H1 (cell line): ENCODE data around the gene HIVEP3. TPM values are rescaled to one million over a fixed set of nuclear protein-coding genes. Genes with fewer than 3 reads are reported as not detected.

ENCODE experiments used
- CTCF ChIA-PET: fragments of 300-600 bp; sonication (Branson Sonifier 250); formaldehyde crosslinking; loops from one replicate; lab custom pipeline; 2021; ENCODE audit not compliant: partially characterized antibody; lab: Charles Lee
- POLR2A ChIA-PET: fragments of 300-600 bp; sonication (Branson Sonifier 250); formaldehyde crosslinking; loops from one replicate; lab custom pipeline; 2021; ENCODE audit warnings: inconsistent platforms; ENCODE audit not compliant: partially characterized antibody; lab: Charles Lee
- DNase-seq, 2 experiments: peaks; one replicate each; pipeline versions ENCODE4 v3.0.0 to v3.0.0-alpha.2; 2010 to 2022; ENCODE audit warnings: low spot score in 2 of 2, low read depth in 1 of 2, mixed read lengths in 1 of 2
- FAIRE-seq: peaks from 2 replicates; lab custom pipeline; 2011; peaks lifted over from hg19 to GRCh38; lab: Jason Lieb, UNC
- H2AFZ ChIP-seq: 2 replicates; pipeline ENCODE4 v1.8.1; 2012; ENCODE audit warnings: low read length, inconsistent platforms
- H2AK5ac ChIP-seq: 2 replicates; pipeline ENCODE4 v1.6.1; 2013; ENCODE audit warnings: low read depth, low read length
- H2BK120ac ChIP-seq: replicated peaks from 2 replicates; pipeline ENCODE3; 2013; ENCODE audit warnings: low read depth, low read length, inconsistent platforms
- H2BK12ac ChIP-seq: 2 replicates; pipeline ENCODE4 v1.6.1; 2013; ENCODE audit warnings: low read depth, low read length
- H2BK15ac ChIP-seq: 2 replicates; pipeline ENCODE4 v1.6.1; 2013; ENCODE audit warnings: low read length
- H2BK20ac ChIP-seq: 2 replicates; pipeline ENCODE4 v1.6.1; 2013; ENCODE audit warnings: low read length
- H2BK5ac ChIP-seq: 2 replicates; pipeline ENCODE4 v1.6.1; 2013; ENCODE audit warnings: low read depth, low read length
- H3K14ac ChIP-seq: 2 replicates; pipeline ENCODE4 v1.6.1; 2013; ENCODE audit warnings: inconsistent platforms; ENCODE audit not compliant: insufficient read length
- H3K18ac ChIP-seq: 2 replicates; pipeline ENCODE4 v1.6.1; 2013; ENCODE audit warnings: low read length; ENCODE audit errors: extremely low read depth
- H3K23ac ChIP-seq: 2 replicates; pipeline ENCODE4 v1.6.1; 2013; ENCODE audit warnings: inconsistent platforms; ENCODE audit not compliant: insufficient read length
- H3K23me2 ChIP-seq: 2 replicates; pipeline ENCODE4 v1.6.1; 2013; ENCODE audit warnings: low read depth, low read length
- H3K27ac ChIP-seq: 2 replicates; pipeline ENCODE4 v1.6.1; 2011; ENCODE audit warnings: low read depth, low read length, inconsistent platforms
- H3K27me3 ChIP-seq, 4 experiments: replicated peaks in 1 of 4; 1 replicate in 1 of 4; 2 replicates in 3 of 4; pipeline versions ENCODE4 v1.6.1 to v1.8.1; 2011 to 2013; ENCODE audit warnings: low read length in 3 of 4, mild to moderate bottlenecking in 3 of 4, inconsistent platforms in 2 of 4, mixed read lengths in 2 of 4, moderate library complexity in 1 of 4; ENCODE audit not compliant: control insufficient read depth in 3 of 4, insufficient read depth in 3 of 4; ENCODE audit errors: extremely low read depth in 1 of 4
- H3K36me3 ChIP-seq, 4 experiments: 2 replicates each; pipeline versions ENCODE4 v1.6.1 to v1.8.1; 2011 to 2013; ENCODE audit warnings: mild to moderate bottlenecking in 4 of 4, low read length in 3 of 4, moderate library complexity in 2 of 4, control low read depth in 1 of 4, inconsistent platforms in 1 of 4; ENCODE audit not compliant: insufficient read depth in 4 of 4, control insufficient read depth in 2 of 4
- H3K4ac ChIP-seq: replicated peaks from 2 replicates; pipeline ENCODE3; 2013; ENCODE audit warnings: low read length, low read depth, mixed read lengths, inconsistent platforms; ENCODE audit not compliant: insufficient read length
- H3K4me1 ChIP-seq, 4 experiments: replicated peaks in 1 of 4; 1 replicate in 1 of 4; 2 replicates in 3 of 4; pipeline versions ENCODE4 v1.6.1 to v1.8.1; 2011 to 2013; ENCODE audit warnings: low read length in 3 of 4, inconsistent platforms in 2 of 4, mixed read lengths in 1 of 4; ENCODE audit not compliant: insufficient read depth in 4 of 4, control insufficient read depth in 3 of 4
- H3K4me2 ChIP-seq, 2 experiments: 2 replicates each; pipeline versions ENCODE4 v1.6.1 to v1.8.1; 2011 to 2013; ENCODE audit warnings: low read depth in 2 of 2, low read length in 2 of 2, control low read depth in 1 of 2, inconsistent platforms in 1 of 2, mild to moderate bottlenecking in 1 of 2; ENCODE audit not compliant: insufficient read depth in 1 of 2
- H3K4me3 ChIP-seq, 4 experiments: fragments of 200-600, 300-600 bp in 1 of 4; sonication (generic), shearing (Covaris generic), sonication (Bioruptor Twin) in 1 of 4; 2 replicates each; pipeline versions ENCODE4 v1.5.1 to v1.8.1; 2011 to 2016; ENCODE audit warnings: low read length in 4 of 4, low read depth in 3 of 4, control low read depth in 2 of 4, inconsistent platforms in 2 of 4, mild to moderate bottlenecking in 2 of 4, mixed read lengths in 1 of 4, moderate library complexity in 1 of 4; ENCODE audit not compliant: insufficient read depth in 2 of 4; ENCODE audit errors: extremely low read depth in 1 of 4
- H3K56ac ChIP-seq: replicated peaks from 2 replicates; pipeline ENCODE3; 2013; ENCODE audit warnings: low read depth, mild to moderate bottlenecking, mixed read lengths, low read length, inconsistent platforms; ENCODE audit not compliant: insufficient read length
- H3K79me1 ChIP-seq: 2 replicates; pipeline ENCODE4 v1.6.1; 2013; ENCODE audit warnings: low read depth, low read length, control low read depth
- H3K79me2 ChIP-seq, 2 experiments: 2 replicates each; pipeline versions ENCODE4 v1.6.1 to v1.8.1; 2012 to 2013; ENCODE audit warnings: low read length in 2 of 2, mild to moderate bottlenecking in 2 of 2, inconsistent platforms in 1 of 2; ENCODE audit not compliant: insufficient read depth in 2 of 2, control insufficient read depth in 1 of 2
- H3K9ac ChIP-seq, 4 experiments: replicated peaks in 1 of 4; 1 replicate in 1 of 4; 2 replicates in 3 of 4; pipeline versions ENCODE4 v1.6.1 to v1.8.1; 2011 to 2013; ENCODE audit warnings: low read depth in 3 of 4, low read length in 3 of 4, control low read depth in 2 of 4, mild to moderate bottlenecking in 2 of 4, moderate library complexity in 2 of 4, inconsistent platforms in 1 of 4; ENCODE audit errors: extremely low read depth in 1 of 4
- H3K9me3 ChIP-seq, 2 experiments: 2 replicates each; pipeline versions ENCODE4 v1.6.1 to v1.8.1; 2012 to 2013; ENCODE audit warnings: mild to moderate bottlenecking in 2 of 2, moderate library complexity in 2 of 2, control low read depth in 1 of 2, inconsistent platforms in 1 of 2, low read depth in 1 of 2, low read length in 1 of 2, mixed read lengths in 1 of 2; ENCODE audit not compliant: insufficient read depth in 2 of 2
- H4K20me1 ChIP-seq, 2 experiments: replicated peaks in 1 of 2; 2 replicates each; pipeline versions ENCODE3 to v1.8.1; 2011 to 2013; ENCODE audit warnings: inconsistent platforms in 2 of 2, low read length in 2 of 2, mild to moderate bottlenecking in 1 of 2; ENCODE audit not compliant: insufficient read depth in 2 of 2, control insufficient read depth in 1 of 2
- H4K5ac ChIP-seq: 2 replicates; pipeline ENCODE4 v1.6.1; 2013; ENCODE audit warnings: low read length, low read depth, mixed read lengths, inconsistent platforms; ENCODE audit not compliant: insufficient read length
- H4K8ac ChIP-seq: 2 replicates; pipeline ENCODE4 v1.8.0; 2013; ENCODE audit warnings: mild to moderate bottlenecking, moderate library complexity, low read length, inconsistent platforms; ENCODE audit not compliant: insufficient read depth; ENCODE audit errors: extremely low read depth
- H4K91ac ChIP-seq: replicated peaks from 2 replicates; pipeline ENCODE3; 2013; ENCODE audit warnings: low read length, mixed read lengths, inconsistent platforms; ENCODE audit not compliant: insufficient read length
- JUND ChIP-seq: IDR thresholded peaks from 2 replicates; pipeline ENCODE4 v1.6.1; 2011; ENCODE audit warnings: mild to moderate bottlenecking, improper control_type of control experiment, low read length
- KDM1A ChIP-seq: fragments of 200-600, 300-600 bp; sonication (generic); IDR thresholded peaks from 2 replicates; pipeline ENCODE4 v1.7.1; 2016; ENCODE audit warnings: mild to moderate bottlenecking, low read length, borderline replicate concordance
- SIX5 ChIP-seq: IDR thresholded peaks from 2 replicates; pipeline ENCODE4 v1.6.1; 2011; ENCODE audit warnings: mild to moderate bottlenecking, low read depth, low read length
- WGBS, 2 experiments: shearing (Covaris generic) in 1 of 2; methylation state at CpG; one replicate each; pipeline versions ENCODE4 v1.1.6 to v1.1.7; 2013 to 2015; ENCODE audit warnings: low lambda C conversion rate in 2 of 2, mixed read lengths in 2 of 2, inconsistent platforms in 1 of 2, low coverage in 1 of 2, missing lambda C conversion rate in 1 of 2; ENCODE audit not compliant: insufficient replicate concordance in 2 of 2, insufficient coverage in 1 of 2, insufficient read length in 1 of 2; ENCODE audit errors: extremely low coverage in 1 of 2, missing lambda C conversion rate in 1 of 2; 5-methylcytosine and 5-hydroxymethylcytosine counted together
- polyA plus RNA-seq, 7 experiments: library from polyadenylated mRNA; depleted of rRNA in 3 of 7; stranded (reverse) in 5 of 7; unstranded in 2 of 7; fragments of >200 nt in 5 of 7; fragments of 200-250 nt in 2 of 7; gene quantifications; 1 replicate in 5 of 7; 2 replicates in 1 of 7; 4 replicates in 1 of 7; pipeline versions ENCODE4 v1.2.1 to v1.2.3, GENCODE V29; 2011 to 2013; ENCODE audit warnings: missing spikeins in 2 of 7, mixed read lengths in 2 of 7
- total RNA-seq: library from RNA; stranded (reverse); fragmentation: NEBNext Ultra II Directional; extraction: Animal tissue kit (Norgen Biotek cat#: 25700); gene quantifications from 2 replicates; pipeline ENCODE4 v1.2.1, GENCODE V29; 2021

The HIVEP3 gene
- total and polyA plus RNA-seq, 2 of the 8 experiments (the other 6 are each of a cell fraction or from before 2014, with no cell fraction given): 0.24 to 0.69 TPM

DNA sequence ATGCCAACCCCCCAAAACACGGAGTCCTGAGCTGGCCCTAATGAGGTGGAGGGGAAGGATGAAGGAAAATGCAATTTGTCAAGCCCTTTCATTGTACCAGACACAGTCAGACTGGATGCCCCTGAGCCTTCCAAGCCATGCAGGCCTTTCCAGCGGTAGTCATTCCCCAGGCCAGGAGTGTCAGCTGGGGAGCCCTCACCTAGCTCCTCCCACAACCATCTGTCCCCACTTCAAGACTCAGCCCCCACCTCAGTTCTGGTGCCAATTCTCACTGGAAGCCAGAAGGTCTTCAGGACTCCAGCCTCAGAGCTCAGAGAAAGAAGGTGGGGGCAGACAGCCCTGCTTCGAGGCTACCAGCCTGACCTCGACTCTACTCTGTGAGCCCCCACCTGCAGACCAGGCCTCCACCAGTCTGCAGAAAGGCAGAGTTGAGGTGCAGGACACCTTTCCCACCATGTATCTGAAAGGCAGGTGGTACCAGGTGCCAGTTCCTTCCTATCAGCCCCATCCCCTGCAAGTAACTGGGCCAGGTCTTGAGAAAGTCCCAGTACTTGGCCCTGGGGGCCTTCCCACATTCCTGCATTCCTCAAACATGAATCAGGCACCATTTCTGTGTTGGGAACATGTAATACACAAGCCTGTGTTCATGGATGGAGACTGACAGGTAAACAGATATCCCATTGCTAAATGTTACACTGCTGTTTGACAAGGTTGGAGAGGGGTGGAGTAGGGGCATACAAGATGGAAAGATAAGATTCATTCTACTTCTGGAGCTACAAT, 253.7 kb downstream of the HIVEP3 start:
- H4K8ac ChIP-seq: no peak overlapping the region
- H3K4me1 ChIP-seq: peaks cover 3 to 11% (median 3%) of the 10 kb centered on the region in 4 experiments; a peak in 6 of 7 replicates
- H2BK5ac ChIP-seq: no peak overlapping the region
- H3K4me3 ChIP-seq: no peak overlapping the region
- no peaks in the 10 kb centered on the region for H3K36me3 ChIP-seq
- no peak overlapping the region for H2BK120ac ChIP-seq
- no peak overlapping the region for H3K56ac ChIP-seq
- TF ChIP-seq SIX5 (no peak), KDM1A (no peak), JUND (0 out of 2 replicates have a peak, but pooled peaks have one; percentile 29)
- FAIRE-seq (no peak), DNase-seq (peak in 1 of 2 experiments; percentile 23)
- H4K91ac ChIP-seq: peak overlapping the region; percentile 59
- peaks cover 2 to 4% of the 10 kb centered on the region in 2 experiments for H4K20me1 ChIP-seq
- no peaks in the 10 kb centered on the region; the same call in 1 of the 2 replicates for H3K79me1 ChIP-seq
- no peak overlapping the region for H3K4me2 ChIP-seq
- no peaks in the 10 kb centered on the region for H3K9me3 ChIP-seq
- H3K23ac ChIP-seq: no peak overlapping the region
- H3K27ac ChIP-seq: no peak overlapping the region
- no peaks in the 10 kb centered on the region for H3K79me2 ChIP-seq
- H3K9ac ChIP-seq: no peak overlapping the region
- ChIA-PET POLR2A (no interaction called here), CTCF (interaction anchor here (0.5 to 1.8 kb wide), 4 partner anchors 10 to 35 kb away, joined by 3 to 5 read pairs (median 4); no protein-coding TSS in a partner anchor)
- no peak overlapping the region for H2BK20ac ChIP-seq
- H3K23me2 ChIP-seq: peaks cover 5% of the 10 kb centered on the region
- peaks cover 14 to 29% (median 27%) of the 10 kb centered on the region in 4 experiments for H3K27me3 ChIP-seq
- H4K5ac ChIP-seq: no peak overlapping the region
- WGBS, 2 experiments: 82% methylated on average over 4 of the region's 4 CpGs; no CpG with 5 or more reads in 1 of the 2 experiments
- no peak overlapping the region for H2AFZ ChIP-seq
- H2AK5ac ChIP-seq: no peak overlapping the region
- no peak overlapping the region for H2BK15ac ChIP-seq
- no peak overlapping the region; the same call in 1 of the 2 replicates for H2BK12ac ChIP-seq
- no peak overlapping the region for H3K4ac ChIP-seq
- H3K14ac ChIP-seq: no peak overlapping the region
- H3K18ac ChIP-seq: no peak overlapping the region
